Epithelial cell of proximal tubule (primary cell): ENCODE results near the gene SGCD. TPM values are rescaled to one million over a fixed set of nuclear protein-coding genes. Genes with fewer than 3 reads are reported as not detected.

Experiments used
- DNase-seq: peaks from one replicate; pipeline ENCODE4 v3.0.0-alpha.2; 2011; ENCODE audit warnings: low read depth
- H3K4me3 ChIP-seq: 2 replicates; pipeline ENCODE4 v1.5.1; 2011; ENCODE audit warnings: low read depth, mild to moderate bottlenecking, low read length
- total RNA-seq: library from RNA; depleted of rRNA; stranded (reverse); fragments of >200 nt; gene quantifications from 2 replicates; pipeline ENCODE4 v1.2.3, GENCODE V29; 2015
- TF ChIP-seq, protein P1 (sequence below): conservative IDR thresholded peaks from 2 replicates; pipeline ENCODE4 v1.5.1; 2012; ENCODE audit warnings: low read depth, mild to moderate bottlenecking, low read length

Gene SGCD
- total RNA-seq, 1 donor from 2014 or later: 0.06 TPM

DNA sequence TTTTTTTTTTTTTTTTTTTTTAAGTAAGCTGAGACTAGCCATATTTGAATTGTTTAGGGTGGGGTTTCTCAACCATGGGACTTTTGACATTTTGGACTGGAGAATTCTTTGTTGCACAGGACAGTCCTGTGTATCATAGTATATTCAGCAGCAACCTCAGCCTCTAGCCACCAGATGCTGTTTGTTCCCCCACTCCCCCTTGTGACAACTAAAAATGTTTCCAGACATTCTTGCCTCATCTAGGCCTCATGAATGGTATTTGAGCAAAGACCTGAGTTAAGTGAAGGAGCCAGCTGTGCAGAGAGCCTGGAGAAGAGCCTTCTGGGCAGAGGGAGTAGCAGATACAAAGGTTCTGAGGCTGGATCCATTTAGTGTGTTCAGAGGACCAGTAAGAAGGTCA, 155.9 kb downstream of the SGCD start:
- H3K4me3 ChIP-seq: no peak overlapping the region
- TF ChIP-seq, protein P1, sequence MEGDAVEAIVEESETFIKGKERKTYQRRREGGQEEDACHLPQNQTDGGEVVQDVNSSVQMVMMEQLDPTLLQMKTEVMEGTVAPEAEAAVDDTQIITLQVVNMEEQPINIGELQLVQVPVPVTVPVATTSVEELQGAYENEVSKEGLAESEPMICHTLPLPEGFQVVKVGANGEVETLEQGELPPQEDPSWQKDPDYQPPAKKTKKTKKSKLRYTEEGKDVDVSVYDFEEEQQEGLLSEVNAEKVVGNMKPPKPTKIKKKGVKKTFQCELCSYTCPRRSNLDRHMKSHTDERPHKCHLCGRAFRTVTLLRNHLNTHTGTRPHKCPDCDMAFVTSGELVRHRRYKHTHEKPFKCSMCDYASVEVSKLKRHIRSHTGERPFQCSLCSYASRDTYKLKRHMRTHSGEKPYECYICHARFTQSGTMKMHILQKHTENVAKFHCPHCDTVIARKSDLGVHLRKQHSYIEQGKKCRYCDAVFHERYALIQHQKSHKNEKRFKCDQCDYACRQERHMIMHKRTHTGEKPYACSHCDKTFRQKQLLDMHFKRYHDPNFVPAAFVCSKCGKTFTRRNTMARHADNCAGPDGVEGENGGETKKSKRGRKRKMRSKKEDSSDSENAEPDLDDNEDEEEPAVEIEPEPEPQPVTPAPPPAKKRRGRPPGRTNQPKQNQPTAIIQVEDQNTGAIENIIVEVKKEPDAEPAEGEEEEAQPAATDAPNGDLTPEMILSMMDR: no peak
- no peak for DNase-seq

DNA sequence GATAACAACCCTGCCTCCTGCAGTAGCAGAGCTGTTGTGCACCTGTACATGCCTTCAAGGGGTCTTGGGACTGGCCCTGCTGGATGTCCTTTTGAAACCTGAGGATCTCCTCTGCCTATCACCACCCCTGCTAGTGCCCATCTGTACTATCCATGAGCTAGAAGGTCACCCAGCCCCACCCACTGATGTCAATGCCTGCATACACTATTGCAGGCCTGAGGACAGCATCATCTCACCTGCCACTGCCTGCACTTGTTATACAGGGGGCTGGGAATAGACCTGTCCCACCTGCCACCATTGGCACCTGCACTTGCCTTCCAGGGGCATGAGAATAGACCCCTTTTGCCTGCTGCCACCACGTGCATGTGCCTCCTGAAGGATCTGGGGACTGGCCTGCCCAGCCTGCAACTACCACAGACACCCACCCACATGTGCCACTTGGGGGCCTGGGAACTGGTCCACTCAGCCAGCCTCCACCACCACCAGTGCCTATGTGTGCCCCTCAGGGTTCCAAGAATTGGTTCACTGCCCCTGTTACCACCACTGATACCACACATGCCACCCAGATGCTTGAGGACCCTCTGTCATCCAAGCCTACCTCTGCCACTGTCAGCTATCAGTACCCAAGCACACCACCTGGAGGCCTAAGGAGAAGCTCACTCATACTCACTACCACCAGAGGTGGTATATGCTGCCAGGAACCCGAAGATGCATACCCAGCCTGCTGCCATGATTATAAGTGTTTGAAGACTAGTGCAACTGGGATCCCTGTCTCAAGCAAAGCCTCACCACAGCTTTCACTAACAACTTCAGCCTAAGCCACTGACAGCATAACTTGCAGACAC, 159.7 kb downstream of the SGCD start:
- H3K4me3 ChIP-seq: no peak overlapping the region
- no peak for DNase-seq
- TF ChIP-seq, protein P1: peak; percentile 9

DNA sequence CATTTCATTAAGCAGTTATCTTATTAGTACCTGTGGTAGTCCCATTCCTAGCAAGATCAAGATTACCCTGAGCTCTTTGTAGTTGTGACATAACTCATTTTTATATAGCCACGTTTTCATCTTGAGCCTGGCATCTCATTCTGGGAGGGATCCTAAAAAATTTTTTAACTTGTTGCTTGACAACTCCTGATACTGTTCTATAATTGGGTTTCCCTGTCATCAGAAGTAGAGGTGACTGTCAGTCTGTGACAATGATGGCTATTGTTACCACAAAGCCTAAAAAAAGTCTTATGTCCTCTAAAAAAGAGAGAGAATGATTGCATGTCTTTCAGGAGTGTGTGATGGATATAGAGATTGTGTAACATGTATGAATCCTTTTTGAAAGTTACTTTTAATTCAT, 164.8 kb downstream of the SGCD start:
- no peak for DNase-seq
- H3K4me3 ChIP-seq: no peak overlapping the region
- TF ChIP-seq, protein P1: no peak

DNA sequence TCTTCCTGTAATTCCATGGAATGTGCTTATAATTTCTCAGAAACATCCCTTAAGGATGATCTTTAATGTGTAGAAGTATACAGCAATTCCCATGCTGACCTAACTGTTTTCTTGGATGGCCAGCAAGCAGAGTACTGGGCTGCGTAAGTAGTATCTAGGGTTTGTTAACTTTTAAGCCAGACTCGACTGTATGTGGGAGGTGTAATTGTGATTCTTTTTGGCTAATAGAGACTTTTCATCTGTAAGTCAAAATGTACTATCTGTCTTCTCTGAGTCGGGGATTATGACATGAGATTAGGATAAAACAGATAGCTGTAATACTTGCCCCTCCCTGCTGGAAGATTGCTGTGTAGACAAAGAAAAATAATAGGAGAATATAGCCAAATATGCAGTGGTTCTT, 169.3 kb downstream of the SGCD start:
- DNase-seq: no peak
- TF ChIP-seq, protein P1: no peak
- no peak overlapping the region for H3K4me3 ChIP-seq

DNA sequence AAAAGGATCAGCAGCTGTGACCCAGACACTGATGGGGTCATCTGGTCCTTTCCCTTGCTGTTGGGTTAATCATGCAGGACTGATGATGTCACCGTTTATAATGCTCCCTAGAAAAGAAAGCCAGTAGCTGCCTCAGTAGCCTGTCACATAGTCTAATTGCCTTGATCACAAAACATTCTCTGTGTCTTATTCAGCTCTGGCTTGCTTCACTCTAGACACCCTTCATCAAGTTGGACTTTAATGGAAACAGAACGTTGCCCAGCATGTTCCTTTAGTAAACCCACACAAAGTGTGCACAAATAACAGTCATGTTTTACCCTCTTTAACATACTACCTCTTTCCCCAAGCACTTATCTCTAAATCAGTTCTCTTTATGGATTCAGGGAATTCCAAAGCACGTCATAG, 170.8 kb downstream of the SGCD start:
- no peak overlapping the region for H3K4me3 ChIP-seq
- TF ChIP-seq, protein P1: no peak
- DNase-seq: no peak

DNA sequence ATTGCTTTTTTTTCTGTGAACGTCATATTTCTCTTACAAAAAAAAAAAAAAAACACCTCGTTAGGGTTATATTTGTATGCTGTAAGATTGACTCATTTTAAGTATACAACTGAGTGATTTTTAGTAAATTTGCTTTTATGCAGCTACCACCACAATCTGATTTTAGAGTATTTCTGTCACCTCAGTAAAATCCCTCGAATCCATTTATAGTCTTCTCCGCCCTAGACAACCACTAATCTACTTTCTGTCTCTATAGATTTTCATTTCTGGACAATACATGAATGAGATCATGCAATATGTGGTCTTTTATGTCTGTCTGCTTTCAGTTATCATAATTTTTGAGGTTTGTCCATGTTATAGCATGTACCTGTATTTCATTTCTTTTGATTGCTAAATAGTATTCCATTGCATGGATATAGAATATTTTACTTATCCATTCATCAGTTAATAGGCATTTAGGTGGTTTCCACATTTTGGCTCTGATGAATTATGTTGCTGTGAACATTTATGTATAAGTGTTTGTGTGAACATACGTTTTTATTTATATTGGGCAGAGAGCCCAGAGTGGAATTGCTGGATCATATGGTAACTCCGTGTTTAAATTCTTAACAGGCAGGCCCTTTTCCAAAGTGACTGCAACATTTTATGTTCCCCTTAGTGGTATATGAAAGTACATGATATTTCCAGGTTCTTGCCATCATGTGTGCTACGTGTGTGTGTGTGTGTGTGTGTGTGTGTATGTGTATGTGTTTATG, 171.4 kb downstream of the SGCD start:
- TF ChIP-seq, protein P1: no peak
- H3K4me3 ChIP-seq: no peak overlapping the region
- DNase-seq: no peak
